Gastrocnemius medialis (tissue), 4 donors: ENCODE data around the gene ANKDD1A.

Experiments
- POLR2A ChIP-seq, 2 donors: fragments of 450-650 bp; IDR thresholded peaks; one replicate each; pipeline ENCODE4 v1.6.1; 2017; ENCODE audit warnings: antibody characterized with exemption in 2 of 2, mild to moderate bottlenecking in 2 of 2, moderate library complexity in 2 of 2
- TF ChIP-seq, protein P1 (sequence below), 5 experiments: fragments of 450-650 bp in 3 of 5; fragments of 200-600 bp in 2 of 5; sonication (generic) in 2 of 5; IDR thresholded peaks in 4 of 5; conservative IDR thresholded peaks in 1 of 5; 1 replicate in 4 of 5; 2 replicates in 1 of 5; pipeline ENCODE4 v1.5.1; 2016 to 2019; ENCODE audit warnings: antibody characterized with exemption in 5 of 5, mild to moderate bottlenecking in 3 of 5, moderate library complexity in 3 of 5

GRCh38 chr15:65004993-65005392 lies 93.3 kb downstream of the ANKDD1A start:
- TF ChIP-seq, protein P1, sequence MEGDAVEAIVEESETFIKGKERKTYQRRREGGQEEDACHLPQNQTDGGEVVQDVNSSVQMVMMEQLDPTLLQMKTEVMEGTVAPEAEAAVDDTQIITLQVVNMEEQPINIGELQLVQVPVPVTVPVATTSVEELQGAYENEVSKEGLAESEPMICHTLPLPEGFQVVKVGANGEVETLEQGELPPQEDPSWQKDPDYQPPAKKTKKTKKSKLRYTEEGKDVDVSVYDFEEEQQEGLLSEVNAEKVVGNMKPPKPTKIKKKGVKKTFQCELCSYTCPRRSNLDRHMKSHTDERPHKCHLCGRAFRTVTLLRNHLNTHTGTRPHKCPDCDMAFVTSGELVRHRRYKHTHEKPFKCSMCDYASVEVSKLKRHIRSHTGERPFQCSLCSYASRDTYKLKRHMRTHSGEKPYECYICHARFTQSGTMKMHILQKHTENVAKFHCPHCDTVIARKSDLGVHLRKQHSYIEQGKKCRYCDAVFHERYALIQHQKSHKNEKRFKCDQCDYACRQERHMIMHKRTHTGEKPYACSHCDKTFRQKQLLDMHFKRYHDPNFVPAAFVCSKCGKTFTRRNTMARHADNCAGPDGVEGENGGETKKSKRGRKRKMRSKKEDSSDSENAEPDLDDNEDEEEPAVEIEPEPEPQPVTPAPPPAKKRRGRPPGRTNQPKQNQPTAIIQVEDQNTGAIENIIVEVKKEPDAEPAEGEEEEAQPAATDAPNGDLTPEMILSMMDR (IDR thresholded peaks at IDR 0.05 in 4 of 5, conservative IDR thresholded peaks at IDR 0.05 in 1 of 5), result no peak
- no peak for TF ChIP-seq POLR2A (IDR thresholded peaks at IDR 0.05)
